SK-N-SH treated with all-trans-retinoic acid at 6 μM for 48 hours (cell line): Measurements from ENCODE around the gene PLXNA4.

Experiments used
- ATAC-seq: fragments of 200-7000 bp; cut with Tn5 transposase; 3 replicates; pipeline ENCODE4 v1.9.1; 2020; ENCODE audit warnings: mild to moderate bottlenecking, moderate library complexity
- ARNTL ChIP-seq: fragments of 450-650 bp; formaldehyde crosslinking; IDR thresholded peaks from 2 replicates; pipeline ENCODE4 v1.5.0; 2020; ENCODE audit warnings: low read depth, mild to moderate bottlenecking, moderate library complexity, borderline replicate concordance
- BACH2 ChIP-seq: fragments of 250-450 bp; sonication (Bioruptor Pico); IDR thresholded peaks from 2 replicates; pipeline ENCODE4 v1.9.0; 2021; ENCODE audit warnings: mild to moderate bottlenecking, borderline replicate concordance
- CSDC2 ChIP-seq: fragments of 250-450 bp; sonication (Bioruptor Pico); IDR thresholded peaks from 2 replicates; pipeline ENCODE4 v1.5.0; 2020; ENCODE audit warnings: mild to moderate bottlenecking, moderate library complexity
- CSRNP3 ChIP-seq: fragments of 250-450 bp; sonication (Bioruptor Pico); IDR thresholded peaks from 2 replicates; pipeline ENCODE4 v1.5.1; 2021; ENCODE audit warnings: mild to moderate bottlenecking, moderate library complexity
- ESRRG ChIP-seq: fragments of 250-450 bp; sonication (Bioruptor Pico); IDR thresholded peaks from 2 replicates; pipeline ENCODE4 v1.6.1; 2021; ENCODE audit warnings: mild to moderate bottlenecking
- GLIS3 ChIP-seq: fragments of 250-450 bp; sonication (Bioruptor Pico); IDR thresholded peaks from 2 replicates; pipeline ENCODE4 v1.5.0; 2020; ENCODE audit warnings: mild to moderate bottlenecking, moderate library complexity
- OSR1 ChIP-seq: fragments of 250-450 bp; sonication (Bioruptor Pico); IDR thresholded peaks from 2 replicates; pipeline ENCODE4 v1.8.0; 2022; ENCODE audit warnings: moderate library complexity, mild to moderate bottlenecking, inconsistent platforms
- PATZ1 ChIP-seq: fragments of 250-450 bp; sonication (Bioruptor Pico); IDR thresholded peaks from 2 replicates; pipeline ENCODE4 v1.8.0; 2020; ENCODE audit warnings: mild to moderate bottlenecking, moderate library complexity, borderline replicate concordance
- PPARA ChIP-seq: fragments of 250-450 bp; sonication (Bioruptor Pico); IDR thresholded peaks from 2 replicates; pipeline ENCODE4 v1.5.0; 2020; ENCODE audit warnings: mild to moderate bottlenecking, borderline replicate concordance
- RARB ChIP-seq: fragments of 250-450 bp; sonication (Bioruptor Pico); IDR thresholded peaks from 2 replicates; pipeline ENCODE4 v1.8.0; 2021; ENCODE audit warnings: mild to moderate bottlenecking, moderate library complexity
- SNAI2 ChIP-seq: fragments of 250-450 bp; sonication (Bioruptor Pico); IDR thresholded peaks from 2 replicates; pipeline ENCODE4 v1.5.0; 2020; ENCODE audit warnings: mild to moderate bottlenecking, moderate library complexity
- TCF4 ChIP-seq: fragments of 250-450 bp; sonication (Bioruptor Pico); IDR thresholded peaks from 2 replicates; pipeline ENCODE4 v1.8.0; 2021; ENCODE audit warnings: mild to moderate bottlenecking, moderate library complexity, borderline replicate concordance
- TOX ChIP-seq: fragments of 250-450 bp; sonication (Bioruptor Pico); IDR thresholded peaks from 2 replicates; pipeline ENCODE4 v1.8.0; 2021; ENCODE audit warnings: mild to moderate bottlenecking, moderate library complexity, borderline replicate concordance
- ZFP3 ChIP-seq: fragments of 250-450 bp; sonication (Bioruptor Pico); IDR thresholded peaks from 2 replicates; pipeline ENCODE4 v1.5.0; 2020; ENCODE audit warnings: mild to moderate bottlenecking, moderate library complexity
- ZFP30 ChIP-seq: fragments of 450-650 bp; formaldehyde crosslinking; IDR thresholded peaks from 2 replicates; pipeline ENCODE4 v1.5.0; 2022; ENCODE audit warnings: mild to moderate bottlenecking, moderate library complexity
- ZNF565 ChIP-seq: fragments of 450-650 bp; formaldehyde crosslinking; conservative IDR thresholded peaks from 2 replicates; pipeline ENCODE4 v1.5.0; 2020; ENCODE audit warnings: low read depth, mild to moderate bottlenecking, moderate library complexity
- ZNF70 ChIP-seq: fragments of 450-650 bp; formaldehyde crosslinking; IDR thresholded peaks from 2 replicates; pipeline ENCODE4 v1.5.0; 2020; ENCODE audit warnings: mild to moderate bottlenecking, moderate library complexity
- ZNF8 ChIP-seq: fragments of 450-650 bp; formaldehyde crosslinking; IDR thresholded peaks from 2 replicates; pipeline ENCODE4 v1.5.0; 2020; ENCODE audit warnings: mild to moderate bottlenecking, moderate library complexity
- TF ChIP-seq, protein P1 (sequence below): fragments of 250-450 bp; sonication (Bioruptor Pico); IDR thresholded peaks from 2 replicates; pipeline ENCODE4 v1.5.0; 2020; ENCODE audit warnings: mild to moderate bottlenecking, moderate library complexity
- TF ChIP-seq, protein P2 (sequence below): fragments of 250-450 bp; sonication (Bioruptor Pico); IDR thresholded peaks from 2 replicates; pipeline ENCODE4 v1.5.1; 2020; ENCODE audit warnings: low read depth, mild to moderate bottlenecking, moderate library complexity

The PLXNA4 gene

DNA sequence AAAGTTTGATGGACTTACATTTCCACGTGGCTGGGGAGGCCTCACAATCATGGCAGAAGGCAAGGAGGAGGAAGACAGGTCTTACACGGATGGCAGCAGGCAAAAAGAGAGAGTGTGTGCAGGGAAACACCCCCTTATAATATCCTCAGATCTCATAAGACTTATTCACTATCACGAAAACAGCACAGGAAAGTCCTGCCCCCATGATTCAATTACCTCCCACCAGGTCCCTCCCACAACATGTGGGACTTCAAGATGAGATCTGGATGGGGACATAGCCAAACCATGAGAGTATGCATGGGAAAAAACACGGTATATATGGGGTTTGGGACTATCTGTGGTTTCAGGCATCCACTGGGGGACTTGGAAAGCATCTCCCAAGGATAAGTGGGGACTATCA, 78.0 kb downstream of the PLXNA4 start:
- TF ChIP-seq ZNF565 (CRISPR knock-in tag), result no peak
- no peak for TF ChIP-seq CSRNP3 (CRISPR knock-in tag)
- TF ChIP-seq SNAI2 (CRISPR knock-in tag), result no peak
- TF ChIP-seq CSDC2 (CRISPR knock-in tag), result no peak
- no peak for TF ChIP-seq BACH2 (CRISPR knock-in tag)
- TF ChIP-seq, protein P1, sequence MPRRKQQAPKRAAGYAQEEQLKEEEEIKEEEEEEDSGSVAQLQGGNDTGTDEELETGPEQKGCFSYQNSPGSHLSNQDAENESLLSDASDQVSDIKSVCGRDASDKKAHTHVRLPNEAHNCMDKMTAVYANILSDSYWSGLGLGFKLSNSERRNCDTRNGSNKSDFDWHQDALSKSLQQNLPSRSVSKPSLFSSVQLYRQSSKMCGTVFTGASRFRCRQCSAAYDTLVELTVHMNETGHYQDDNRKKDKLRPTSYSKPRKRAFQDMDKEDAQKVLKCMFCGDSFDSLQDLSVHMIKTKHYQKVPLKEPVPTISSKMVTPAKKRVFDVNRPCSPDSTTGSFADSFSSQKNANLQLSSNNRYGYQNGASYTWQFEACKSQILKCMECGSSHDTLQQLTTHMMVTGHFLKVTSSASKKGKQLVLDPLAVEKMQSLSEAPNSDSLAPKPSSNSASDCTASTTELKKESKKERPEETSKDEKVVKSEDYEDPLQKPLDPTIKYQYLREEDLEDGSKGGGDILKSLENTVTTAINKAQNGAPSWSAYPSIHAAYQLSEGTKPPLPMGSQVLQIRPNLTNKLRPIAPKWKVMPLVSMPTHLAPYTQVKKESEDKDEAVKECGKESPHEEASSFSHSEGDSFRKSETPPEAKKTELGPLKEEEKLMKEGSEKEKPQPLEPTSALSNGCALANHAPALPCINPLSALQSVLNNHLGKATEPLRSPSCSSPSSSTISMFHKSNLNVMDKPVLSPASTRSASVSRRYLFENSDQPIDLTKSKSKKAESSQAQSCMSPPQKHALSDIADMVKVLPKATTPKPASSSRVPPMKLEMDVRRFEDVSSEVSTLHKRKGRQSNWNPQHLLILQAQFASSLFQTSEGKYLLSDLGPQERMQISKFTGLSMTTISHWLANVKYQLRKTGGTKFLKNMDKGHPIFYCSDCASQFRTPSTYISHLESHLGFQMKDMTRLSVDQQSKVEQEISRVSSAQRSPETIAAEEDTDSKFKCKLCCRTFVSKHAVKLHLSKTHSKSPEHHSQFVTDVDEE (CRISPR knock-in tag), result no peak
- no peak for TF ChIP-seq TOX (CRISPR knock-in tag)
- no peak for TF ChIP-seq ZNF8 (CRISPR knock-in tag)
- no peak for TF ChIP-seq RARB
- TF ChIP-seq GLIS3 (CRISPR knock-in tag), result no peak
- ATAC-seq, result no peak

GRCh38 chr7:132497098-132497497, 79.2 kb downstream of the PLXNA4 start:
- TF ChIP-seq ARNTL (CRISPR knock-in tag) (no peak), ZFP3 (CRISPR knock-in tag) (no peak), CSRNP3 (CRISPR knock-in tag) (peak; percentile 25; the same call in 1 of the 2 replicates), ZNF70 (CRISPR knock-in tag) (no peak), ZFP30 (no peak), ESRRG (CRISPR knock-in tag) (no peak), OSR1 (CRISPR knock-in tag) (no peak), PPARA (CRISPR knock-in tag) (no peak), ZNF565 (CRISPR knock-in tag) (no peak), RARB (no peak), PATZ1 (CRISPR knock-in tag) (no peak), SNAI2 (CRISPR knock-in tag) (no peak), TCF4 (CRISPR knock-in tag) (peak; percentile 71; the same call in 1 of the 2 replicates)
- TF ChIP-seq, protein P2, sequence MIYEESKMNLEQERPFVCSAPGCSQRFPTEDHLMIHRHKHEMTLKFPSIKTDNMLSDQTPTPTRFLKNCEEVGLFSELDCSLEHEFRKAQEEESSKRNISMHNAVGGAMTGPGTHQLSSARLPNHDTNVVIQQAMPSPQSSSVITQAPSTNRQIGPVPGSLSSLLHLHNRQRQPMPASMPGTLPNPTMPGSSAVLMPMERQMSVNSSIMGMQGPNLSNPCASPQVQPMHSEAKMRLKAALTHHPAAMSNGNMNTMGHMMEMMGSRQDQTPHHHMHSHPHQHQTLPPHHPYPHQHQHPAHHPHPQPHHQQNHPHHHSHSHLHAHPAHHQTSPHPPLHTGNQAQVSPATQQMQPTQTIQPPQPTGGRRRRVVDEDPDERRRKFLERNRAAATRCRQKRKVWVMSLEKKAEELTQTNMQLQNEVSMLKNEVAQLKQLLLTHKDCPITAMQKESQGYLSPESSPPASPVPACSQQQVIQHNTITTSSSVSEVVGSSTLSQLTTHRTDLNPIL (CRISPR knock-in tag), result no peak
- TF ChIP-seq, protein P1 (CRISPR knock-in tag), result peak; percentile 55; the same call in 1 of the 2 replicates
- TF ChIP-seq, all 23 proteins: peak for 3
- ATAC-seq, result no peak
